SK-N-MC (cell line): ENCODE measurements around the gene GPR65.
A peak's percentile ranks its signal among the peaks of the same experiment; 100 is the strongest.

ENCODE experiments used
- DNase-seq: peaks from one replicate; pipeline ENCODE4 v3.0.0-alpha.2; 2011; ENCODE audit warnings: low read depth, low spot score
- H3K27ac ChIP-seq: fragments of 200-600 bp; sonication (generic); 2 replicates; pipeline ENCODE4 v1.5.1; 2016; ENCODE audit warnings: mixed run types
- H3K36me3 ChIP-seq: fragments of 200-600 bp; sonication (generic); 2 replicates; pipeline ENCODE4 v1.6.1; 2017; ENCODE audit warnings: antibody characterized with exemption, low read length, mixed read lengths; ENCODE audit not compliant: insufficient read depth
- H3K4me3 ChIP-seq: fragments of 200-600 bp; sonication (generic); 2 replicates; pipeline ENCODE4 v1.5.1; 2016
- H3K9ac ChIP-seq: fragments of 200-600 bp; sonication (generic); 2 replicates; pipeline ENCODE4 v1.8.0; 2017; ENCODE audit warnings: mixed run types, mixed read lengths; ENCODE audit not compliant: insufficient read length
- H3K9me3 ChIP-seq: fragments of 200-600 bp; sonication (generic); 2 replicates; pipeline ENCODE4 v1.6.1; 2017; ENCODE audit warnings: low read depth, mild to moderate bottlenecking, antibody characterized with exemption, low read length, moderate library complexity, mixed read lengths
- EZH2 ChIP-seq: fragments of 200-600 bp; sonication (generic); IDR thresholded peaks from one replicate; pipeline ENCODE4 v1.6.1; 2017; ENCODE audit warnings: antibody characterized with exemption
- FOXP2 ChIP-seq: optimal IDR thresholded peaks from 2 replicates; pipeline ENCODE3; 2011; ENCODE audit warnings: mild to moderate bottlenecking, moderate library complexity; ENCODE audit not compliant: insufficient read depth; ENCODE audit errors: extremely low read length, control extremely low read depth
- POLR2AphosphoS5 ChIP-seq: IDR thresholded peaks from 2 replicates; pipeline ENCODE4 v1.6.1; 2012; ENCODE audit warnings: mild to moderate bottlenecking, low read depth, low read length, borderline replicate concordance

Gene GPR65, protein sequence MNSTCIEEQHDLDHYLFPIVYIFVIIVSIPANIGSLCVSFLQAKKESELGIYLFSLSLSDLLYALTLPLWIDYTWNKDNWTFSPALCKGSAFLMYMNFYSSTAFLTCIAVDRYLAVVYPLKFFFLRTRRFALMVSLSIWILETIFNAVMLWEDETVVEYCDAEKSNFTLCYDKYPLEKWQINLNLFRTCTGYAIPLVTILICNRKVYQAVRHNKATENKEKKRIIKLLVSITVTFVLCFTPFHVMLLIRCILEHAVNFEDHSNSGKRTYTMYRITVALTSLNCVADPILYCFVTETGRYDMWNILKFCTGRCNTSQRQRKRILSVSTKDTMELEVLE

DNA sequence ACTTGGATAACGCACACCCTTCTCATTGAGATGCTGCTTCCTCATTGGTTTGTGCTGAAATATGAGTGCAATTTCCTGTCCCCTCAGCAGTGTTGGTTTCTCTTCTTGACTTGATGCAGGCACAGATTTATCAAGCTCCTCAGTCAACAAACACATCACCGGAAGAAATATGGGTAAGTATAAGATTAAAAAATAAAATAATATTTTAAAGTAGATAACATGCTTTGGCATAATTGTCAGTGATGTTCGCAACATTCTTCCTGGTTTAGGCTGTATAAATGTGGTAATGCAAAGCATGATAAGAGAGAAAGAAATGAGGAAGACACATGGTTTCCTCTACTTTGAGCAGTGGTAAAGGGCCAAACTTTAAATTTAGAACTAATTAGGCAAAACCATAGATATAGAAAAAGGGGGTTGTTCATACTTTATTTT lies at the start of gene GPR65:
Gene GPR65 (plus strand): TSS at position 86 of the 432 bp plus-strand sequence. CDS start 5,713 bp downstream, outside the sequence.
- no peak for DNase-seq
- TF ChIP-seq FOXP2 = no peak
- no peak for TF ChIP-seq POLR2AphosphoS5
- TF ChIP-seq EZH2 = no peak
- Histone ChIP-seq H3K4me3 (no peak within 1 kb of the TSS), H3K27ac (no peak within 1 kb of the TSS), H3K9me3 (no peaks in the 10 kb centered on the region), H3K9ac (no peak within 1 kb of the TSS), H3K36me3 (no peaks in the 10 kb centered on the region)

DNA sequence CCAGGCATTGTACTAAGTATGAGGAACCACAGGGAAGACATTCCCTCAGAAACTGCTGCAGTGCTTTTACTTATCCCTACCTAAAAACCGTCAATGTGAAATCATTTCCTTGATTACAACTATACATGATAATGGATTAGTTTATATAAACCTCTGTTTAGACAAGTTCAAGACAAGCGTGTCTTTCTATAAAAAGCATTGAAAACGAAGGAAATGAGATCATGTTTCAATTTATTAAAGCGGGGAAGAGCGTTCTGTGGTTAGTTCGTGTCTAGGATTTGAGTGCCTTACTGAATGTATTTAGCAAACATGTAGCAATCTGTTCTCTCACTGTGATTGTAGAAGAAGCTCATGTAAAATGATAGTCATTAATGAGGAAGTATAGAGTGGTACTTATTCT lies 49.4 kb upstream of the GPR65 start:
- 0 out of 2 replicates have a peak overlapping the region, but pooled peaks have one; percentile 1 for H3K4me3 ChIP-seq
- DNase-seq = peak; percentile 26
- TF ChIP-seq FOXP2 = no peak
- no peak for TF ChIP-seq EZH2
- no peak for TF ChIP-seq POLR2AphosphoS5
- no peaks in the 10 kb centered on the region for H3K36me3 ChIP-seq
- no peak overlapping the region for H3K9ac ChIP-seq
- no peak overlapping the region for H3K27ac ChIP-seq
- no peaks in the 10 kb centered on the region for H3K9me3 ChIP-seq

DNA sequence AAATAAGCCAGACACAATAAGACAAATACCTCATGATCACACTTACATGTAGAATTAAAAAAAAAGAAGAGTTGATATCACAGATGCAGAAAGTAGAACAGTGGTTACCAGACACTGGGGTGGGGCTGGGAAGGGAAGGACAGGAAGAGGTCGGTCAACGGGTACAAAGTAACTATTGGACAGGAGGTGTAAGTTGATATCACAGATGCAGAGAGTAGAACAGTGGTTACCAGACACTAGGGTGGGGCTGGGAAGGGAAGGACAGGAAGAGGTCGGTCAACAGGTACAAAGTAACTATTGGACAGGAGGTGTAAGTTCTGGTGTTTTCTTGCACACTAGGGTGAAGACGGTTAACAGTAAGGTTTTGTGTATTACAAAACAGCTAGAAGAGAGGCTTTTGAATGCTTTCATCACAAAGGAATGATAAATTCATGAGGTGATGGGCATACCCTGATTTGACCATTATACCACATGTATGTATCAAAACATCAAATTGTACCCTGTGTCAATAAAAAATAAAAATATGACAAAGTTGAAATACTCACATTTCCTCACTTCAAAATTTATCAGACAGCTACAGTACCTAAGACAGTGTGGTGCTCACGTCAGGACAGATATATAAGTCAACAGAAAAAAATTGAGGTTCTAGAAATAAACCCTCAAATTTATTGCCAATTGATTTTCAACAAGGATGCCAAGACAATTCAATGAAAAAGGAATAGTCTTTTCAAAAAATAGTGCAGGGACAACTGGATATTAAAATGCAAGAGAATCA lies 44.7 kb upstream of the GPR65 start:
- Histone ChIP-seq H3K9me3 (no peaks in the 10 kb centered on the region), H3K4me3 (no peak overlapping the region), H3K9ac (no peak overlapping the region), H3K27ac (no peak overlapping the region), H3K36me3 (no peaks in the 10 kb centered on the region)
- TF ChIP-seq POLR2AphosphoS5 = no peak
- TF ChIP-seq EZH2 = no peak
- TF ChIP-seq FOXP2 = no peak
- DNase-seq = no peak

DNA sequence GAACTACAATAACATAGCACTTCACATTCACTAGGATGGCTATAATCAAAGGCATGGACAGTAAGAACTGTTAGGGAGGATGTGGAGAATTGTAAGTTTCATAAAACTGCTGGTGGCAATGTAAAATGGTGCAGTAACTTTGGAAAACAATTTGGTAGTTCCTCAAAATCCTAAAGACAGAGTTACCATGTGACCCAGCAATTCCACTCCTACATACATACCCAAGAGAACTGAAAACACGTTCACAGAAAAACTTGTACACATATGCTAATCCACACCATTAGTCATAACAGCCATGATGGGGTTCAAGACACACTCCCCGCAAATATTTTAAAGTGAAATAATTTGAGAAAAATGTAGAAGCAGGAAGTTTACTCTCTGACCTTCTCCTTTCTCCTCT lies 43.7 kb upstream of the GPR65 start:
- DNase-seq = no peak
- no peak for TF ChIP-seq EZH2
- TF ChIP-seq FOXP2 = no peak
- TF ChIP-seq POLR2AphosphoS5 = no peak

DNA sequence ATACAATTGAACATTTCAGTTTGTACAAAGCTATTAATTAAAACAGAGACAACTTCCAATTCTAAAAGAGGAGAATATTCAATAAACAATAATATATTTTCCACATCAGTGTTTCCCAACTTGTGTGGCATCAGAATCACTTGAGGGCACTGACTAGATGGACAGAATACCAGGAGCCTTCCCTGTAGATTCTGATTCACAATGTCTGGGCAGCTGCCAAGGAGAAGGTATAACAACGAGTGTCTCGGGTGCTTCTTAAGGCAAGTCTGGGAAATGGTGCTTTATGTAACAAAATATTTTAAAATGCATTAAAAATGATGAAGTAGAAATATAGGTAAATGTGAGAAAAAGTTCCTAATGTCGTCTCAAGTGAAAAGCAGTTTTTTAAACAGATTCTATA lies 38.1 kb upstream of the GPR65 start:
- no peak overlapping the region for H3K27ac ChIP-seq
- H3K9me3 ChIP-seq = no peaks in the 10 kb centered on the region
- no peak for TF ChIP-seq POLR2AphosphoS5
- DNase-seq = no peak
- H3K9ac ChIP-seq = no peak overlapping the region
- H3K4me3 ChIP-seq = no peak overlapping the region
- H3K36me3 ChIP-seq = no peaks in the 10 kb centered on the region

More for the DNA sequence above, 43.7 kb upstream of the GPR65 start:
- Histone ChIP-seq H3K36me3 (no peaks in the 10 kb centered on the region), H3K9me3 (no peaks in the 10 kb centered on the region), H3K4me3 (no peak overlapping the region), H3K9ac (no peak overlapping the region), H3K27ac (no peak overlapping the region)

DNA sequence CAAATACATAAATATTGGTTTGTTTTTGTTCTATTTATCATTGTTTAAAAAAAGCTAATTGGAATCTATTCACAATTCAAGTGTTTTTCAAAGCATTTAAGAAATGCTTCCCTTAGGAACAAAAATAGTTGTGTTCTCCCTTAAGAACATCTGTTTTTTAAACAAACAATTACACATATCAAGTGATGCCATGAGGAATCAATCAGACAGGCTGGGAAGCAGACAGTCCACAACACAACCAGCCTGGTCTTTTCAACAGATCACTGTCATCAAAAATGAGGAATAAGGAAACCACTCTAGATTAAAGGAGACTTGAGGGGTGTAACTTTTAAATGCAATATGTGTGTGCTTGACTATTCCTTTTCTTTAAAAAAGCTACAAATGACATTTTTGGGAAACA lies 37.4 kb upstream of the GPR65 start:
- no peaks in the 10 kb centered on the region for H3K36me3 ChIP-seq
- H3K9ac ChIP-seq = no peak overlapping the region
- no peak for DNase-seq
- no peaks in the 10 kb centered on the region for H3K9me3 ChIP-seq
- no peak for TF ChIP-seq FOXP2
- no peak for TF ChIP-seq POLR2AphosphoS5
- TF ChIP-seq EZH2 = no peak
- no peak overlapping the region for H3K27ac ChIP-seq
- no peak overlapping the region for H3K4me3 ChIP-seq

DNA sequence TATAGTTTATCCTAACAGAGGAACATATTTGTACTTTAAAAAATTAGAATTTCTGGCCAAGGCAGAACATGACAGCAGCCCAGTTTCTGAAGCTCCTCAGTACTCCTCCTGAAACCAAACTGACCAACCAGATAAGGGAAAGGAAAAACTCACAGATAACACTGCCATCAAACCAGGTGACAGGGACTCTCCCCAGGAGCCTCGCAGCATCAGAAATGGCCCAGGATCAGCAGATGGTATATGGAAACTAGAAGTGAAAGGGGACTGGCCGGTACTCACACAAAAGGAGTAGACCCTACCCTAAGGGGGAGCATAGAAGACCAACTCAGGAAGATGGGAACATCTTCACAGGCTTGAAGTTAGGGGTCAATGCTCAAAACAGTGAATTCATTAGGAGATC lies 33.9 kb upstream of the GPR65 start:
- no peak for DNase-seq

DNA sequence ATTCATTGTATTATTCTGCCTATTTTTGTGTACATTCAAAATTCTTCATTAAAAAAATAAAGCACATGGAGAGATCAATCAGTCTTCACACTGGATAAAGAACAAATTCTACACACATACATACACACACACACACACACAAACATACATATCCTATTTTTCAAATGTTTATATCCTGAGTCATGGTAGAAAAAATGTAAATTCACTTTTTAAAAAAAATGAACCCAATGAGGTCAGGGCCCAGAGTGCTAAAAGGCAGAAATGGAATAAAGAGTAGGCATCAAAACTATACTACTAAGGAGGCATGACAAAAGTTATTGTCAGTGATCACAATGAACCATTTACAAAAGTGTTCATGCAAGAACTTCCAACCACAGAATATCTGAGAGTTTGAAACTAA lies 29.3 kb upstream of the GPR65 start:
- H3K9me3 ChIP-seq = no peaks in the 10 kb centered on the region
- no peaks in the 10 kb centered on the region for H3K36me3 ChIP-seq
- H3K4me3 ChIP-seq = no peak overlapping the region
- no peak overlapping the region for H3K9ac ChIP-seq
- H3K27ac ChIP-seq = no peak overlapping the region
- TF ChIP-seq EZH2 (no peak), POLR2AphosphoS5 (no peak), FOXP2 (no peak)
- no peak for DNase-seq

More for the DNA sequence above, 33.9 kb upstream of the GPR65 start:
- Histone ChIP-seq H3K27ac (no peak overlapping the region), H3K4me3 (no peak overlapping the region), H3K9me3 (no peaks in the 10 kb centered on the region), H3K36me3 (no peaks in the 10 kb centered on the region), H3K9ac (no peak overlapping the region)
- TF ChIP-seq POLR2AphosphoS5 (no peak), EZH2 (no peak), FOXP2 (no peak)

DNA sequence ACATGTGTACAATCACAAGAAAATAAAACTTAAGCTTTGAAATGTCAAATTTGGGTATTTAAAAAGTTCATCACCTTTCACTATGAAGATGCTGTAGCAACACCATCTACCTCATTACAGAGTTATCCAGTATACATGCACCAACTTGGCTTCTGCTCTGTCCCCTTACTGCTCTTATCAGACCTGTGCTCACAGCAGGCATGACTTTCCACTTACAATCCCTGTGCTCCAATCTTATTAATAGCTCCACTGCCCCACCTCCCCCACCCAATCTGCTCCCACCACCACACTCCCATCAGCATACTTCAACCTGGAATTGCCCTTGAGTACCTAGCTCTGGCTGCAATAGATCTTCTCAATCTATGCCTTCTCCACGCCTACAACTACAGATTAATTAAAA lies 25.2 kb upstream of the GPR65 start:
- TF ChIP-seq EZH2 (no peak), POLR2AphosphoS5 (no peak), FOXP2 (no peak)
- H3K4me3 ChIP-seq = no peak overlapping the region
- H3K9me3 ChIP-seq = no peaks in the 10 kb centered on the region
- no peak overlapping the region for H3K9ac ChIP-seq
- no peaks in the 10 kb centered on the region for H3K36me3 ChIP-seq
- H3K27ac ChIP-seq = no peak overlapping the region
- DNase-seq = no peak
